Astrocyte (in vitro differentiated cells and primary cell): ENCODE measurements around the gene GMPPB. TPM values are rescaled to one million over a fixed set of nuclear protein-coding genes. Genes with fewer than 3 reads are reported as not detected.

ENCODE experiments used
- DNase-seq: peaks from one replicate; pipeline ENCODE4 v3.0.0-alpha.2; 2010; ENCODE audit warnings: low read depth
- FAIRE-seq: peaks from 2 replicates; lab custom pipeline; 2011; peaks lifted over from hg19 to GRCh38; lab: Jason Lieb, UNC
- H2AFZ ChIP-seq: 2 replicates; pipeline ENCODE4 v1.6.0; 2012; ENCODE audit warnings: low read depth, low read length, inconsistent platforms
- H3K27ac ChIP-seq: 2 replicates; pipeline ENCODE4 v1.5.1; 2011; ENCODE audit warnings: low read depth, low read length, inconsistent platforms
- H3K27me3 ChIP-seq: 2 replicates; pipeline ENCODE4 v1.6.0; 2011; ENCODE audit warnings: low read length, inconsistent platforms; ENCODE audit not compliant: insufficient read depth
- H3K36me3 ChIP-seq: 2 replicates; pipeline ENCODE4 v1.5.1; 2011; ENCODE audit warnings: low read length, inconsistent platforms; ENCODE audit not compliant: insufficient read depth
- H3K4me1 ChIP-seq: 2 replicates; pipeline ENCODE4 v1.5.1; 2011; ENCODE audit warnings: low read length, inconsistent platforms; ENCODE audit not compliant: insufficient read depth
- H3K4me2 ChIP-seq: 2 replicates; pipeline ENCODE4 v1.6.0; 2012; ENCODE audit warnings: low read length, inconsistent platforms
- H3K4me3 ChIP-seq: 2 replicates; pipeline ENCODE4 v1.5.1; 2011; ENCODE audit warnings: low read depth, mild to moderate bottlenecking, low read length, inconsistent platforms; ENCODE audit not compliant: insufficient read depth
- H3K79me2 ChIP-seq: 2 replicates; pipeline ENCODE4 v1.6.0; 2012; ENCODE audit warnings: mild to moderate bottlenecking, low read length, inconsistent platforms; ENCODE audit not compliant: insufficient read depth
- H3K9ac ChIP-seq: 2 replicates; pipeline ENCODE4 v1.6.0; 2012; ENCODE audit warnings: mild to moderate bottlenecking, low read length, inconsistent platforms
- H3K9me3 ChIP-seq: 2 replicates; pipeline ENCODE4 v1.5.1; 2012; ENCODE audit warnings: low read depth, mild to moderate bottlenecking, low read length, inconsistent platforms; ENCODE audit not compliant: insufficient read depth
- H4K20me1 ChIP-seq: 2 replicates; pipeline ENCODE4 v1.6.0; 2012; ENCODE audit warnings: low read length, inconsistent platforms; ENCODE audit not compliant: insufficient read depth
- H3K27ac Mint-ChIP-seq: one replicate; pipeline ENCODE4 v1.8.0; 2021; ENCODE audit warnings: mild to moderate bottlenecking, mixed read lengths; ENCODE audit not compliant: unreplicated experiment
- H3K27me3 Mint-ChIP-seq: one replicate; pipeline ENCODE4 v1.8.0; 2021; ENCODE audit warnings: low read depth, mixed read lengths; ENCODE audit not compliant: unreplicated experiment
- H3K36me3 Mint-ChIP-seq: one replicate; pipeline ENCODE4 v1.8.0; 2021; ENCODE audit warnings: low read depth, mixed read lengths; ENCODE audit not compliant: unreplicated experiment
- H3K4me1 Mint-ChIP-seq: one replicate; pipeline ENCODE4 v1.8.0; 2021; ENCODE audit warnings: low read depth, mixed read lengths; ENCODE audit not compliant: unreplicated experiment
- H3K4me3 Mint-ChIP-seq: one replicate; pipeline ENCODE4 v1.8.0; 2021; ENCODE audit warnings: mild to moderate bottlenecking, moderate library complexity, mixed read lengths; ENCODE audit not compliant: unreplicated experiment
- H3K9me3 Mint-ChIP-seq: one replicate; pipeline ENCODE4 v1.8.0; 2021; ENCODE audit warnings: mild to moderate bottlenecking, mixed read lengths; ENCODE audit not compliant: unreplicated experiment
- EZH2 ChIP-seq: IDR thresholded peaks from 2 replicates; pipeline ENCODE4 v1.6.1; 2012; ENCODE audit warnings: mild to moderate bottlenecking, low read length, inconsistent platforms; ENCODE audit not compliant: insufficient read depth
- total RNA-seq: library from RNA; stranded (reverse); gene quantifications from 2 replicates; pipeline ENCODE4 v1.2.1, GENCODE V29; 2021
- TF ChIP-seq, protein P1 (sequence below): IDR thresholded peaks from 2 replicates; pipeline ENCODE4 v1.5.1; 2011; ENCODE audit warnings: low read depth, mild to moderate bottlenecking, inconsistent platforms, low read length, moderate library complexity; ENCODE audit not compliant: insufficient read depth

The GMPPB gene
- total RNA-seq, 1 donor from 2014 or later: 24.6 TPM

DNA sequence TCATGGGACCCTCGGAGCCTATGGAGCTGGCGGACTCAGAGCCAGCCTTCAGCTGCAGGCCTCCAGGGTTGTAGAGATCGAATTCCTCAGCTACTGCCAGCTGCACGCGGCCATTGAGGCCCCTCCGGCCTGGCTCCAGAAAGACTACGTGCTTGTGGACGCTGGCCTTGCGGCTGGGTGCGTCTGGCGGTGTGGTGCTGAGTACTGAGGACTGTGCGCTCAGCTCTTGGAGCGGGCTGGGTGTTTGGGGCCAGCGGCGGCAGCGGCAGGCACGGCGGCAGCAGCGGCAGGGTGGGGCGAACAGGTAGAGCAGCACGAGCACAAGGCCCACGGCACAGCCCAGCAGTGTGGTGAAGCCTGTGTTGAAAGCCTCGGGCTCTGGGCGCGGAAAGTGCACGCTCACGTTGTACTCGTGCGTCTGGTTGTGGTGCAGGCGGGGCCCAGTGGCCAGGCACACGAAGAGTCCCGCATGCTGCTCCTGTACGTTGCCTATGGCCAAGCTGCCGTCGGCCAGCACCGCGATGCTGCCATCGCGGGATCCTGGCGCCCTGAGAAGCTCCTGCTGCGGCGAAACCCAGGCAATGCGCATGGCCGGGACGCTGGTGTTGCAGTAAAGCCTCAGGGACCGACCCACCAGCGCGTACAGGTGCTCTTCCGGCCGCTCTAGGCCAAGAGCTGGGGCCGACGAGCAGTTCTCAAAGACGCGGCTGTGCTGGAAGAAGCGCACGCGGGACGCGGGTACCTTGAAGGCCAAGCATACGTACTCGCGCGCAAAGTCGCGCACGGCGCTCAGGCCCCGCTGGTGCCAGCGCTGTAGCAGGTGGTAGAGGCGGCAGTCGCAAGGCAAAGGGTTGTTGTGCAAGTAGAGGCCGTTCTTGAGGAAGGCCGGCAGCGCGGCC is 5.5 kb downstream of the GMPPB start:
- Mint-ChIP-seq H3K36me3 (peaks cover 15% of the 10 kb centered on the region), H3K9me3 (peaks cover 3% of the 10 kb centered on the region), H3K27ac (peak overlapping the region; percentile 20), H3K4me3 (peak overlapping the region; percentile 72), H3K27me3 (no peaks in the 10 kb centered on the region), H3K4me1 (peaks cover 10% of the 10 kb centered on the region)
- H4K20me1 ChIP-seq: peaks cover 55% of the 10 kb centered on the region
- peaks cover 20% of the 10 kb centered on the region for H3K4me1 ChIP-seq
- DNase-seq: no peak
- no peak overlapping the region for H2AFZ ChIP-seq
- peaks cover 23% of the 10 kb centered on the region for H3K79me2 ChIP-seq
- H3K9me3 ChIP-seq: no peaks in the 10 kb centered on the region
- no peak overlapping the region for H3K4me3 ChIP-seq
- H3K27ac ChIP-seq: no peak overlapping the region
- peak overlapping the region; percentile 86 for H3K4me2 ChIP-seq
- H3K9ac ChIP-seq: no peak overlapping the region
- H3K36me3 ChIP-seq: peaks cover 3% of the 10 kb centered on the region
- FAIRE-seq: no peak
- H3K27me3 ChIP-seq: no peaks in the 10 kb centered on the region
- TF ChIP-seq, protein P1, sequence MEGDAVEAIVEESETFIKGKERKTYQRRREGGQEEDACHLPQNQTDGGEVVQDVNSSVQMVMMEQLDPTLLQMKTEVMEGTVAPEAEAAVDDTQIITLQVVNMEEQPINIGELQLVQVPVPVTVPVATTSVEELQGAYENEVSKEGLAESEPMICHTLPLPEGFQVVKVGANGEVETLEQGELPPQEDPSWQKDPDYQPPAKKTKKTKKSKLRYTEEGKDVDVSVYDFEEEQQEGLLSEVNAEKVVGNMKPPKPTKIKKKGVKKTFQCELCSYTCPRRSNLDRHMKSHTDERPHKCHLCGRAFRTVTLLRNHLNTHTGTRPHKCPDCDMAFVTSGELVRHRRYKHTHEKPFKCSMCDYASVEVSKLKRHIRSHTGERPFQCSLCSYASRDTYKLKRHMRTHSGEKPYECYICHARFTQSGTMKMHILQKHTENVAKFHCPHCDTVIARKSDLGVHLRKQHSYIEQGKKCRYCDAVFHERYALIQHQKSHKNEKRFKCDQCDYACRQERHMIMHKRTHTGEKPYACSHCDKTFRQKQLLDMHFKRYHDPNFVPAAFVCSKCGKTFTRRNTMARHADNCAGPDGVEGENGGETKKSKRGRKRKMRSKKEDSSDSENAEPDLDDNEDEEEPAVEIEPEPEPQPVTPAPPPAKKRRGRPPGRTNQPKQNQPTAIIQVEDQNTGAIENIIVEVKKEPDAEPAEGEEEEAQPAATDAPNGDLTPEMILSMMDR: no peak
- TF ChIP-seq EZH2: no peak

DNA sequence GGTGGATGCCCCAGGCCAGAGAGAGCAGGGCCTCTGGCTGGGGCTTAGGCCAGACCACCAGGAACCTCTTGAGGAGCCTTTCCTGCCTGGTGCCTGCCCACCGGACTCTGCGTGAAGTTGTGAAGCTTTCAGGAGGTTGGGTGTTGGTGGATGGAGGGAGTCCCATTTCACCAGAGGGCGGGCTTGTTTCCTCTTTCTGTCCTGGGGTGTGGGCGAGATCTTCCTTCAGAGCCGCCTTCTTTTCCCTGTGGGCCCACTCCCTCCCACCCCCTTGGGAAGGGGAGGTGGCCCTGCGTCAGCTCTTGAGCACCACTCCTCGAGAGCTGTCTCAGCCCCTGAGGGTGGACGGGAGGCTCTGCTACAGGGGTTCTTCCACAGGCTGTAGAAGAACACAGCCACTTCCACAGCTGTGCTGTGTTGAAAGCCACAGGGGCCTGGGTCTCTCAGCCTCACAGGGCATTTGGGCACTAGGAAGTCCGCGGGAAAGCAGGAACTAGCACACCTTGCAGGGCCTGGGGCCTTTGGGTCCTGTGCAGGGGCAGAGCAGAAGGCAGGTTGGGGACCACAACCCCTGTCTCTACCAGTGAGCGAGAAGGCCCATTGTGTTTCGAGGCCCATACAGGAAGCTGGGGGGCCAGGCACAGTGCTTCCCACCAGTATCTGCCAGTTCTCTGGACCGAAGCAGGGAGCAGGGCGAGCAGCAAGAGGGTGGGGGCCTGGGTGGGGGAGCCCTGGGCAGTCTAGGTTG is 6.4 kb downstream of the GMPPB start:
- Histone ChIP-seq H3K79me2 (peaks cover 15% of the 10 kb centered on the region), H3K4me2 (no peak overlapping the region), H3K9me3 (no peaks in the 10 kb centered on the region), H3K27ac (no peak overlapping the region), H3K36me3 (peaks cover 3% of the 10 kb centered on the region), H2AFZ (no peak overlapping the region), H3K27me3 (no peaks in the 10 kb centered on the region), H3K4me3 (no peak overlapping the region), H4K20me1 (peaks cover 48% of the 10 kb centered on the region), H3K9ac (no peak overlapping the region), H3K4me1 (peaks cover 12% of the 10 kb centered on the region)
- peaks cover 3% of the 10 kb centered on the region for H3K9me3 Mint-ChIP-seq
- H3K27ac Mint-ChIP-seq: no peak overlapping the region
- no peak for FAIRE-seq
- no peak for DNase-seq
- no peak overlapping the region for H3K4me3 Mint-ChIP-seq
- H3K36me3 Mint-ChIP-seq: peaks cover 10% of the 10 kb centered on the region
- H3K27me3 Mint-ChIP-seq: no peaks in the 10 kb centered on the region
- no peak for TF ChIP-seq EZH2
- TF ChIP-seq, protein P1: no peak
- H3K4me1 Mint-ChIP-seq: peaks cover 5% of the 10 kb centered on the region
